ENCODE measurements around the gene GOLGA8N.
A peak's percentile ranks its signal among the peaks of the same experiment; 100 is the strongest.

GOLGA8N gene

GRCh38 chr15:32651229-32651837 is 58.1 kb downstream of the GOLGA8N start:
- peak in 1 of 2 donors; percentile 16 for DNase-seq (ENCODE audit: low read depth in 2 of 2)

GRCh38 chr15:32652178-32652577 is 58.9 kb downstream of the GOLGA8N start:
- no peak for DNase-seq (ENCODE audit: low read depth in 2 of 2)

- DNase-seq (ENCODE audit: low read depth in 2 of 2) = no peak
Measured at GRCh38 chr15:32656091-32656490, 62.8 kb downstream of the GOLGA8N start.

GRCh38 chr15:32656496-32656895 is 63.2 kb downstream of the GOLGA8N start:
- no peak for DNase-seq (ENCODE audit: low read depth in 2 of 2)
